MCF 10A (cell line): ENCODE measurements around the gene LPGAT1. TPM values are rescaled to one million over a fixed set of nuclear protein-coding genes. Genes with fewer than 3 reads are reported as not detected.

Source experiments
- BruUV-seq: library from RNA; stranded (reverse); fragments of 400-500 nt; replicated peaks from 2 replicates; lab custom pipeline; 2021; lab: Mats Ljungman, UMichigan
- CTCF ChIA-PET: fragments of 300-600 bp; sonication (Branson Sonifier 250); formaldehyde crosslinking; extraction: SDS; loops from one replicate; lab custom pipeline; 2021; ENCODE audit warnings: antibody characterized with exemption, inconsistent platforms; lab: Yijun Ruan, JAX
- POLR2A ChIA-PET: fragments of 300-600, 350-650 bp; sonication (Branson Sonifier 250); formaldehyde crosslinking; extraction: SDS; loops from one replicate; lab custom pipeline; 2020; ENCODE audit warnings: antibody characterized with exemption, inconsistent platforms; lab: Yijun Ruan, JAX
- DNase-seq: peaks from one replicate; pipeline ENCODE4 v3.0.0-alpha.2; 2018; ENCODE audit not compliant: unreplicated experiment
- H3K27ac Mint-ChIP-seq: one replicate; pipeline ENCODE4 v1.8.0; 2022; ENCODE audit warnings: mild to moderate bottlenecking, low read depth, mixed read lengths; ENCODE audit not compliant: unreplicated experiment
- H3K27me3 Mint-ChIP-seq: one replicate; pipeline ENCODE4 v1.8.0; 2022; ENCODE audit warnings: mixed read lengths; ENCODE audit not compliant: insufficient read depth, unreplicated experiment
- H3K36me3 Mint-ChIP-seq: one replicate; pipeline ENCODE4 v1.8.0; 2022; ENCODE audit warnings: mild to moderate bottlenecking, moderate library complexity, mixed read lengths; ENCODE audit not compliant: insufficient read depth, unreplicated experiment
- H3K4me1 Mint-ChIP-seq: one replicate; pipeline ENCODE4 v1.8.0; 2022; ENCODE audit warnings: mixed read lengths; ENCODE audit not compliant: insufficient read depth, unreplicated experiment
- H3K4me3 Mint-ChIP-seq: one replicate; pipeline ENCODE4 v1.8.0; 2022; ENCODE audit warnings: mild to moderate bottlenecking, moderate library complexity, mixed read lengths; ENCODE audit not compliant: unreplicated experiment
- H3K9me3 Mint-ChIP-seq: one replicate; pipeline ENCODE4 v1.8.0; 2022; ENCODE audit warnings: mixed read lengths; ENCODE audit not compliant: unreplicated experiment
- intact Hi-C: fragments of 100-400 bp; cut with micrococcal nuclease; formaldehyde crosslinking; loops from 2 replicates; pipeline ENCODE4 v1.14.1; 2022
- total RNA-seq: library from RNA; stranded (reverse); gene quantifications from 2 replicates; pipeline ENCODE4 v1.2.3, GENCODE V29; 2022
- TF ChIP-seq, protein P1 (sequence below): fragments of 200-600 bp; IDR thresholded peaks from one replicate; pipeline ENCODE4 v1.8.0; 2022; ENCODE audit warnings: antibody characterized with exemption, mild to moderate bottlenecking; ENCODE audit not compliant: unreplicated experiment

LPGAT1 gene
- total RNA-seq, 1 experiment from 2014 or later: 76.2 TPM

DNA sequence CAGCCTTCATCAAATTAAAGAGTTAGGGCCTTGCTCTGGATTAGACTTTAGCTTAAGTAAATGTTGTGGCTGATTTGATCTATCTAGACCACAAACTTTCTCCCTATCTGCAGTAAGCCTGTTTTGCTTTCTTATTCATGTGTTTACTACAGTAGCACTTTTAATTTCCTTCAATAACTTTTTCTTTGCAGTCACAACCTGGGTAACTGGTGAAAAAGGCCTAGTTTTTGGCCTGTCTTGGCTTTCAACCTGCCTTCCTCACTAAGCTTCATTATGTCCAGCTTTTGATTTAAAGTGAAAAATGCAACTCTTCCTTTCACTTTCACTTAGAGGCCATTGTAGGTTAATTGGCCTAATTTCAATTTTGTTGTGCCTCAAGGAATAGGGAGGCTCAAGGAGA, 12.5 kb upstream of the LPGAT1 start:
- no TSS peak for BruUV-seq
- no peak overlapping the region for H3K27ac Mint-ChIP-seq
- TF ChIP-seq, protein P1, sequence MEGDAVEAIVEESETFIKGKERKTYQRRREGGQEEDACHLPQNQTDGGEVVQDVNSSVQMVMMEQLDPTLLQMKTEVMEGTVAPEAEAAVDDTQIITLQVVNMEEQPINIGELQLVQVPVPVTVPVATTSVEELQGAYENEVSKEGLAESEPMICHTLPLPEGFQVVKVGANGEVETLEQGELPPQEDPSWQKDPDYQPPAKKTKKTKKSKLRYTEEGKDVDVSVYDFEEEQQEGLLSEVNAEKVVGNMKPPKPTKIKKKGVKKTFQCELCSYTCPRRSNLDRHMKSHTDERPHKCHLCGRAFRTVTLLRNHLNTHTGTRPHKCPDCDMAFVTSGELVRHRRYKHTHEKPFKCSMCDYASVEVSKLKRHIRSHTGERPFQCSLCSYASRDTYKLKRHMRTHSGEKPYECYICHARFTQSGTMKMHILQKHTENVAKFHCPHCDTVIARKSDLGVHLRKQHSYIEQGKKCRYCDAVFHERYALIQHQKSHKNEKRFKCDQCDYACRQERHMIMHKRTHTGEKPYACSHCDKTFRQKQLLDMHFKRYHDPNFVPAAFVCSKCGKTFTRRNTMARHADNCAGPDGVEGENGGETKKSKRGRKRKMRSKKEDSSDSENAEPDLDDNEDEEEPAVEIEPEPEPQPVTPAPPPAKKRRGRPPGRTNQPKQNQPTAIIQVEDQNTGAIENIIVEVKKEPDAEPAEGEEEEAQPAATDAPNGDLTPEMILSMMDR: no peak
- intact Hi-C loops: no loop called here
- no peaks in the 10 kb centered on the region for H3K36me3 Mint-ChIP-seq
- ChIA-PET CTCF (interaction anchor here (0.6 to 7.3 kb wide), 12 partner anchors 9 to 613 kb away, joined by 3 to 37 read pairs (median 4); no protein-coding TSS in a partner anchor), POLR2A (interaction anchor here (0.6 to 1.7 kb wide), 9 partner anchors 9 to 145 kb away, joined by 3 to 6 read pairs (median 4); no protein-coding TSS in a partner anchor)
- no peaks in the 10 kb centered on the region for H3K9me3 Mint-ChIP-seq
- H3K4me1 Mint-ChIP-seq: peaks cover 10% of the 10 kb centered on the region
- H3K4me3 Mint-ChIP-seq: no peak overlapping the region
- H3K27me3 Mint-ChIP-seq: no peaks in the 10 kb centered on the region
- DNase-seq: peak; percentile 38

DNA sequence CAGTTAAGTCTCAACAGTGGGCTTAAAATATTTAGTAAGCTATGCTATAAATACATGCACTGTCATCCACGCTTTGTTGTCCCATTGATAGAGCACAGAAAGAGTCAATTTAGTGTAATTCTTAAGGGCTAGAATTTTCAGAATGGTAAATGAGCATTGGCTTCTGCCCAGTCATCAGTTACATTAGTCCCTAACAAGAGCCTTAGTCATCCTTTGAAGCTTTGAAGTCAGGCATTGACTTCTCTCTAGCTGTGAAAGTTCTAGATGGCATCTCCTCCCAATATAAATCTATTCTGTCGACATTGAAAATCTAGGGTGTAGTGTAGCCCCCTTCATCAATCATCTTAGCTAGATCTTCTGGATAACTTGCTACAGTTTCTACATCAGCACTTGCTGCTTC, 12.0 kb upstream of the LPGAT1 start:
- Mint-ChIP-seq H3K27me3 (no peaks in the 10 kb centered on the region), H3K27ac (no peak overlapping the region), H3K9me3 (no peaks in the 10 kb centered on the region), H3K4me3 (no peak overlapping the region), H3K4me1 (peaks cover 10% of the 10 kb centered on the region), H3K36me3 (no peaks in the 10 kb centered on the region)
- ChIA-PET POLR2A (interaction anchor here (0.6 to 1.7 kb wide), 9 partner anchors 8 to 144 kb away, joined by 3 to 6 read pairs (median 4); no protein-coding TSS in a partner anchor), CTCF (interaction anchor here (0.6 to 7.3 kb wide), 15 partner anchors 9 to 614 kb away, joined by 3 to 37 read pairs (median 3); no protein-coding TSS in a partner anchor)
- TF ChIP-seq, protein P1: no peak
- DNase-seq: no peak
- BruUV-seq: no TSS peak
- intact Hi-C loops: no loop called here

DNA sequence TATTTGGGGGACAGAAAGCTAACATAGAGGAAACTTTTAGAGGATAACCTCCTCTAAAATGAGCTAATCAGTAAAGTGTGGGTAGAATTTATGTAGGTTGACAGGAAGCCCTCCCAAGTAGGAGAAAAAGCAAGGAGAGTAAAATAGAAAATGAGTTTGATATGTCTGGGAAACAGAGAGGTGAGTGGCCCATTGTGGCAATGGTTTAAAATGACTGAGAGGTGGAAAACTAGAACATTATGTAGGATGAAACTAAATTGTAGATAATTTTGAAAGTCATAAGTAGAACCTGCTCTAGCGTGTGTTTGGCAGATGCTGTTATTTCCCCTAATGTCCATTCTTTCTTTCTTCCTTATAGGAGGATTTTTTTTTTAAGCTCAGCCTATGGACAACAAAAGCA, 8.5 kb upstream of the LPGAT1 start:
- Mint-ChIP-seq H3K27me3 (no peaks in the 10 kb centered on the region), H3K27ac (no peak overlapping the region), H3K36me3 (no peaks in the 10 kb centered on the region), H3K9me3 (no peaks in the 10 kb centered on the region), H3K4me1 (peaks cover 10% of the 10 kb centered on the region), H3K4me3 (no peak overlapping the region)
- BruUV-seq: no TSS peak
- ChIA-PET POLR2A (interaction anchor here (0.6 to 1.6 kb wide), 6 partner anchors 10 to 1957 kb away, joined by 3 to 5 read pairs (median 3); no protein-coding TSS in a partner anchor), CTCF (interaction anchor here (0.9 to 9.9 kb wide), 4 partner anchors 106 to 196 kb away, joined by 3 to 91 read pairs (median 14); partner anchors contain the start of gene INTS7)
- DNase-seq: no peak
- TF ChIP-seq, protein P1: no peak
- intact Hi-C loops: no loop called here

DNA sequence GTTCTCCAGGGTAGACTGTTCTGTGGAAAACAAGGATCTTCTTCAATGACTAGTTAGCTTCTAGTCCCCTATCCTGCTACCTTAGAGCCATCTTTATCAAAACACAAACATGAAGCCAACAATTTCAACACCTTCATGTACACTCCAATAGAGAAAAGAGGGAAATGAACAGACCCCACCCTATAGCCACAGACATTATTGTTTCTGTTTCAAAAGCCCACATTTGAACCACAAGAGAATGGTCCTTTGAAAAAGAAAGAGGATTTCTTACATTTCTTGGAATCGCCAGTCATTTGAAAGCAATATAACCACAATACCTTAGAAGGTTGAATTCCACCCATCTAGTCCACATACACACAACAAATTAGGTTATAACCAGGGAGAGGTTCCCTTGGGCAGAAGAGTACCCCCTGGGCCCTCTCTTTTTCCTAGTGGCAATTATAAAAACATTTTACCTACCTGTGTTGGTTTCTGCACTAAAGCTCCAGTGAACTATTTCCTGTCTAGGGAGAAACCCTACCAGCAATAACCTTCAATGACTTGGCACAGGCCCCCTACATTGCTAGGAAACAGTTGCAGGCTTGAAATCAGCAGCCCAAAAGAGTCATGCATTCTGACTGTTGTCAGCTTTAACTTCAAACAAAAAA, 2.7 kb upstream of the LPGAT1 start:
- intact Hi-C loops: loop anchor here (5.0 kb wide), 3 partner anchors 94 to 454 kb away; partner anchors contain the start of gene PPP2R5A
- CTCF ChIA-PET: interaction anchor here (0.9 to 9.9 kb wide), 4 partner anchors 112 to 153 kb away, joined by 4 to 91 read pairs (median 14); no protein-coding TSS in a partner anchor

More for the DNA sequence above, 2.7 kb upstream of the LPGAT1 start:
- H3K9me3 Mint-ChIP-seq: no peaks in the 10 kb centered on the region
- POLR2A ChIA-PET: no interaction called here
- no TSS peak for BruUV-seq
- H3K36me3 Mint-ChIP-seq: no peaks in the 10 kb centered on the region
- H3K27me3 Mint-ChIP-seq: no peaks in the 10 kb centered on the region
- no peak overlapping the region for H3K27ac Mint-ChIP-seq
- no peak for DNase-seq
- peaks cover 20% of the 10 kb centered on the region for H3K4me1 Mint-ChIP-seq
- TF ChIP-seq, protein P1: no peak
- H3K4me3 Mint-ChIP-seq: no peak overlapping the region
